GM12872 (cell line): Measurements from ENCODE around the gene NELFA.

Experiments
- CTCF ChIP-seq: IDR thresholded peaks from 3 replicates; pipeline ENCODE4 v1.5.1; 2011; ENCODE audit warnings: low read depth, mild to moderate bottlenecking, low read length, moderate library complexity; ENCODE audit not compliant: insufficient read depth

NELFA gene

GRCh38 chr4:2047781-2048581, 39.2 kb upstream of the NELFA start:
- no peak for TF ChIP-seq CTCF

GRCh38 chr4:2047031-2047660, 38.4 kb upstream of the NELFA start:
- TF ChIP-seq CTCF, result no peak

- TF ChIP-seq CTCF, result no peak
These were observed 37.5 kb upstream of the NELFA start for GRCh38 chr4:2046031-2046961.

GRCh38 chr4:2045518-2045951, 36.8 kb upstream of the NELFA start:
- no peak for TF ChIP-seq CTCF

GRCh38 chr4:2044542-2045517, 36.1 kb upstream of the NELFA start:
- TF ChIP-seq CTCF, result no peak

- TF ChIP-seq CTCF, result no peak
These were observed 35.3 kb upstream of the NELFA start for GRCh38 chr4:2044119-2044485.
